Astrocyte of the cerebellum (primary cell): Measurements from ENCODE around the gene RGS3.

Experiments
- DNase-seq: peaks from one replicate; pipeline ENCODE4 v3.0.0-alpha.2; 2011; ENCODE audit warnings: low read depth
- H3K4me3 ChIP-seq: 2 replicates; pipeline ENCODE4 v1.5.1; 2011; ENCODE audit warnings: mild to moderate bottlenecking, low read depth, low read length, moderate library complexity
- CTCF ChIP-seq: IDR thresholded peaks from 2 replicates; pipeline ENCODE4 v1.5.1; 2012; ENCODE audit warnings: low read length, low read depth, moderate library complexity, mild to moderate bottlenecking; ENCODE audit errors: missing control alignments
- in situ Hi-C: cut with HindIII; loops from 2 replicates; pipeline ENCODE4 v1.10.0; 2017; ENCODE audit warnings: low sequenced_read_pairs

RGS3 gene

GRCh38 chr9:113564498-113565237 is 101.1 kb downstream of the RGS3 start:
- in situ Hi-C loops, result no loop called here
- TF ChIP-seq CTCF, result no peak
- H3K4me3 ChIP-seq, result peak overlapping the region; percentile 54
- DNase-seq, result no peak

- peak overlapping the region; percentile 54 for H3K4me3 ChIP-seq
- in situ Hi-C loops, result no loop called here
- DNase-seq, result no peak
- no peak for TF ChIP-seq CTCF
Observed at GRCh38 chr9:113566016-113566711, 102.6 kb downstream of the RGS3 start.

- no peak for TF ChIP-seq CTCF
- H3K4me3 ChIP-seq, result peak overlapping the region; percentile 54
- no peak for DNase-seq
- in situ Hi-C loops, result no loop called here
Observed at GRCh38 chr9:113566712-113567071, 103.2 kb downstream of the RGS3 start.

- no peak overlapping the region for H3K4me3 ChIP-seq
- in situ Hi-C loops, result no loop called here
- no peak for TF ChIP-seq CTCF
- no peak for DNase-seq
Observed at GRCh38 chr9:113567361-113568080, 104.0 kb downstream of the RGS3 start.

GRCh38 chr9:113568081-113568435 is 104.5 kb downstream of the RGS3 start:
- no peak for TF ChIP-seq CTCF
- no peak overlapping the region for H3K4me3 ChIP-seq
- DNase-seq, result no peak
- in situ Hi-C loops, result no loop called here

GRCh38 chr9:113568571-113569321 is 105.2 kb downstream of the RGS3 start:
- in situ Hi-C loops, result no loop called here
- no peak overlapping the region for H3K4me3 ChIP-seq
- no peak for TF ChIP-seq CTCF
- no peak for DNase-seq
